RWPE1 (cell line): ENCODE measurements around the gene TENM4.

Source experiments
- CTCF ChIA-PET: fragments of 350-600 bp; sonication (Branson Sonifier 250); formaldehyde crosslinking; extraction: SDS; loops from one replicate; lab custom pipeline; 2021; lab: Yijun Ruan, JAX
- POLR2A ChIA-PET: fragments of 400-600 bp; formaldehyde crosslinking; extraction: SDS; loops from one replicate; lab custom pipeline; 2020; ENCODE audit warnings: antibody characterized with exemption; ENCODE audit not compliant: low non-redundant PET; lab: Yijun Ruan, JAX
- DNase-seq: peaks from one replicate; pipeline ENCODE4 v3.0.0; 2012; ENCODE audit warnings: low spot score
- H3K27ac ChIP-seq: fragments of 450-650 bp; 2 replicates; pipeline ENCODE4 v1.5.1; 2017
- TF ChIP-seq, protein P1 (sequence below): fragments of 450-650 bp; conservative IDR thresholded peaks from 2 replicates; pipeline ENCODE4 v1.5.1; 2017; ENCODE audit warnings: low read depth, mild to moderate bottlenecking

TENM4 gene

DNA sequence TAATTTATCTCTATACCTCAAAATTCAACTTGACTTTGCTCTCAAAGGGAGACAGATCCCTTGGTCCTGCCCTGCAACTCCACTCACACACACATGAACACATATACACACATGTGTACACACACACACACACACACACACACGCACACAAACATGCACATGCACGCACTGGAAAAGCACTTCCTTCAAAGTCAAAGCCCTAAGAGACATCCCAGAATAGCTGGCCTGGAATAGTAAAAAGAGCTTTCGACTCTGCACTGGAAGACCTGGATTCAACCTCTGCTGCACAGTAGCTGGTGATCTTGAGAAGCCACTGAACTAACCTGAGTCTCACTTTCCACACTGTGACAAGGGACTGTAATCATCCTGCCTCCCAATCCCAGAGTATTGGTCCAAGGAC is 26.8 kb downstream of the TENM4 start:
- peak overlapping the region; percentile 99 for H3K27ac ChIP-seq
- no peak for DNase-seq
- TF ChIP-seq, protein P1, sequence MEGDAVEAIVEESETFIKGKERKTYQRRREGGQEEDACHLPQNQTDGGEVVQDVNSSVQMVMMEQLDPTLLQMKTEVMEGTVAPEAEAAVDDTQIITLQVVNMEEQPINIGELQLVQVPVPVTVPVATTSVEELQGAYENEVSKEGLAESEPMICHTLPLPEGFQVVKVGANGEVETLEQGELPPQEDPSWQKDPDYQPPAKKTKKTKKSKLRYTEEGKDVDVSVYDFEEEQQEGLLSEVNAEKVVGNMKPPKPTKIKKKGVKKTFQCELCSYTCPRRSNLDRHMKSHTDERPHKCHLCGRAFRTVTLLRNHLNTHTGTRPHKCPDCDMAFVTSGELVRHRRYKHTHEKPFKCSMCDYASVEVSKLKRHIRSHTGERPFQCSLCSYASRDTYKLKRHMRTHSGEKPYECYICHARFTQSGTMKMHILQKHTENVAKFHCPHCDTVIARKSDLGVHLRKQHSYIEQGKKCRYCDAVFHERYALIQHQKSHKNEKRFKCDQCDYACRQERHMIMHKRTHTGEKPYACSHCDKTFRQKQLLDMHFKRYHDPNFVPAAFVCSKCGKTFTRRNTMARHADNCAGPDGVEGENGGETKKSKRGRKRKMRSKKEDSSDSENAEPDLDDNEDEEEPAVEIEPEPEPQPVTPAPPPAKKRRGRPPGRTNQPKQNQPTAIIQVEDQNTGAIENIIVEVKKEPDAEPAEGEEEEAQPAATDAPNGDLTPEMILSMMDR, result no peak
- POLR2A ChIA-PET, result no interaction called here
- CTCF ChIA-PET, result interaction anchor here (0.9 to 1.6 kb wide), 2 partner anchors 13 to 59 kb away, joined by 6 to 8 read pairs; no protein-coding TSS in a partner anchor

DNA sequence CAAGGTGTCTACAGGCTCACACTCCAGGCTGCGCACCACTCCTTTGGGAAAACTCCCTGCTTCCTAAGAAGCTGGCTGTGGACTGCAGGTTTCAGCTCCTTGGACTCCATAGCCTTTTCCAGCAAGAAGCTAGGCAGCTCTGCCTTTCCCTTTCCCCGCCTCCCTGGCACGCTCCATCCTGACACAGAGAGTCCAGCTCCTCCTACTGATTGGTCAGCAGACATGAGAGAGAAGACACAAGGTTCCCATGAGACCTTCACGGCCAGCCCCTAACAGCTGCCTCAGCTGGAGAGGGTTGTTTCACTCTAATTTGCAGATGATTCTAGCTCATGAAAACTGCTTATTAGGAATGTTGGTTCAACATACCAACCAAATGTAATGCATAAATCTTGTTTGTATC is 27.6 kb downstream of the TENM4 start:
- DNase-seq, result peak; percentile 62
- ChIA-PET CTCF (interaction anchor here (0.6 kb wide), 1 partner anchor 132 kb away, joined by 3 read pairs; no protein-coding TSS in a partner anchor), POLR2A (no interaction called here)
- TF ChIP-seq, protein P1, result no peak
- peak overlapping the region; percentile 88 for H3K27ac ChIP-seq

DNA sequence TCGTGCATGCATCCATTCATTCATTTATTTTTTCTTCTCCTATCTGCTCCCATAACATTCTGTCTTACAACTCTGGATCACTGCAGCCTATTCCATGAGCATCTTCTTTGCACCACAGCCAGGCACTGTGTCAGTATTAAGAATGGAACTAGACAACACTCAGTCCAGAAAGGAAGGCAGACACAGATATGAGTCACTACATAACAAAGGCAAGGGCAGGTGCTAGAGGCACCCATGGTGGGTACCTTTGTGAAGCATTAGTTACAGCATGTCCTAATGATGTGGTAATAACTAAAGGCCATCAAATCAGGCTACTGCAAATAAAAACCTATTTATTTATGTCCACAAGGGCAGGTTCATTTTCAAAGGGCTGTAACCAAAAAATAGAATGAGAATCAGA is 28.1 kb downstream of the TENM4 start:
- peak overlapping the region; percentile 88 for H3K27ac ChIP-seq
- TF ChIP-seq, protein P1, result no peak
- CTCF ChIA-PET, result interaction anchor here (0.6 kb wide), 1 partner anchor 133 kb away, joined by 3 read pairs; no protein-coding TSS in a partner anchor
- DNase-seq, result peak; percentile 60
- POLR2A ChIA-PET, result no interaction called here

DNA sequence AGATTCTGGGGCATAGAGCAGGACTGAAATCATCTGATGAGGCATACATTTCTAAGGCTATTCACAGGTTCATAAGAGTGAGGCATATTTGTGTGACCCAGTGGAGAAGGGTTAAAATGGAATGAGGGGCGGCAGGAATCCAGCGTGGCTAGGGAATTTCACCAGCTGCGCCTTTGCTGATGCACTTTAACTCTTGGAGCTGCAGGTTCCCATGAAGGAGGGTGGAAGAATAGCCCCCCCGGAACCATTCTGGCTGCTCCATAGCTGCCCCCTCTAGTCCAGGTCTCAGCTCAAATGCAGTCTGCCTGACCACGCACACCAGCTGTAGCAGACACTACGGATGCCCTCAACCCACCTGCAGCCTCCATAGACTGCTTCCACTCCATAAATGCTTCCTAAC is 31.5 kb downstream of the TENM4 start:
- no peak for DNase-seq
- POLR2A ChIA-PET, result no interaction called here
- TF ChIP-seq, protein P1, result no peak
- CTCF ChIA-PET, result interaction anchor here (1.0 kb wide), 1 partner anchor 22 kb away, joined by 3 read pairs; no protein-coding TSS in a partner anchor
- no peak overlapping the region for H3K27ac ChIP-seq

DNA sequence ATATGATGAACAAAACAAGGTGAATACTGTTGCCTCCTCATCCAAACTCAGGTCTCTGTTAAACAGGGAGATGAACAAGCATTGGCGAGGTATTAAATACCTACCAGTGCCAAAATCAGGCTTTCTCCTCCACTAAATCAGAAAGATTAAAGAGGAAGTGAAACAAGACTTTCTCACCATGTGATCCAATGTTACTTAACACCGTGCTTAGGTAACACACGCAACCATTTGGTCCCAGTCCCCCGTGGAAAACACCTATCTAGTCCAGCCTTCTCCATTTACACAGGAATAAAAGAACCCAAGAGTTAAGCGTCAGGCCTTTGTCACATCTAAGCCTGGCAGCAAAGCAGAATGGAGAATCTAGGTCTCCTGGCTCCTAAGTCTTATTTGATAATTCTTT is 34.5 kb downstream of the TENM4 start:
- ChIA-PET CTCF (no interaction called here), POLR2A (no interaction called here)
- TF ChIP-seq, protein P1, result no peak
- no peak for DNase-seq
- H3K27ac ChIP-seq, result no peak overlapping the region

DNA sequence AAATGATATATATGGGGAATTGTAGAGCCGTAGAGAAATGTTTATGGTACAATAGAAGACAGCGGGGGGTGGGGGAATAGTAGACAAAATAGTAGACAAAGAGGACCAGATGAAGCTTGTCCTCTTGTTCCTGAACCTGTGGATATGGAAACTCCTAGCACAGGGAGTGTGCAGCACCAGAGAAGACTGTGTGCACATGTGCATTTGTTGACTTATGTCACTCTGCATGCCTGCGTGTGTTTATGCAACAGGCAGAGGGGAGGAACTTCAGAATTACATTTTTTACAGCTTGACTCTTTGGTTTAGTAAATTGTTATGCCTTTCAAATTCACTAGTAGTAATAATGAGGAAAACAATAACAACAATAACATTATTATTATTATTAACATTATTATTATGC is 36.0 kb downstream of the TENM4 start:
- CTCF ChIA-PET, result no interaction called here
- no peak for DNase-seq
- H3K27ac ChIP-seq, result no peak overlapping the region
- TF ChIP-seq, protein P1, result no peak
- POLR2A ChIA-PET, result no interaction called here
